Sciatic nerve (tissue), 2 donors: ENCODE measurements around the gene CCDC60. TPM values are rescaled to one million over a fixed set of nuclear protein-coding genes. Genes with fewer than 3 reads are reported as not detected.
A peak's percentile ranks its signal among the peaks of the same experiment; 100 is the strongest.

Experiments used
- ATAC-seq: fragments of 200-7000 bp; cut with Tn5 transposase; one replicate; pipeline ENCODE4 v1.9.1; 2020; ENCODE audit warnings: mild to moderate bottlenecking, moderate library complexity
- DNase-seq: peaks from one replicate; pipeline ENCODE4 v3.0.0-alpha.2; 2020; ENCODE audit warnings: low spot score
- intact Hi-C: fragments of 100-400 bp; cut with DNase I; formaldehyde crosslinking; loops from one replicate; pipeline ENCODE4 v1.14.2; 2022
- total RNA-seq: library from RNA; stranded (reverse); fragmentation: NEBNext Ultra II Directional; extraction: Animal tissue kit (Norgen Biotek cat#: 25700); gene quantifications from one replicate; pipeline ENCODE4 v1.2.1, GENCODE V29; 2021
- donor health status: DM: no; HTN: no; CAD: no.
- donor health status: DM: no; HTN: no; CAD: no.

CCDC60 gene
- total RNA-seq, 1 donor from 2014 or later: not detected

DNA sequence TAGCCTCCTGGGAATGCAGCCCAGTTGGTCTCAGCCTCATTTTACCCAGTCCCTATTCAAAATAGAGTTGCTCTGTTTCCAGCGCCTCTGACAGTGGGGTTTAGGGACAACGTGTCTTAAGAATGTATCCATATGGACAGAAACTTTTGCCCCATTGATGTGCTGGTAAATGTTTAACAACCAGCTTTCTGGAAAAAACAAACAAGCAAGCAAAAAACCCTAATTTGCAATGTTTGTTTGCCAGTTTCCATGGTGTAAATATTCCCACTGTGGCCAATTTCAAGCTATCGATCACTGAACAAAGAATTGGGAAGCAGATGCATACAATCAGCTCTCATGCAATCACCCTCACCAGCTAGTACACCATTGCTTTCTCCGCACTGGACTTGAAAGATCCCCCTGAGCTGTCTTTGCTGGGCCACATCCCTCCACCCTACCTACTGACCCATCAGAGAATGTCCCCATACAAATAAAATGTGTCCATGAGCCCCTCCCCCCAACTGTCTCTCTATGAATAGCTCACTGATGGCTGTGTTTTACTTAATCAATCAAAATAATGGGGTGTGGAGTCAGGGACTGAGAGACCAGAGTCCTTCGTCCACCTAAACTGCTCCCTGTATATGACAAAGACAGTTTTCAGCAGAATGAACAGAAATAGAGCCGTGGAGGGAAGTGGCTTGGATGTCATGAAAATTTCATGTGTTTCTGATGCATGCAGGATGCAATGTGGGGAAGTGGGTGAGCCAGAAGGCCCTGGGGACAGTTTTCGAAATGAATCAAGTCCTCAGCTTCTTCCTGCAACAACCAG, 40.8 kb downstream of the CCDC60 start:
- DNase-seq (no peak), ATAC-seq (peak; percentile 42)
- intact Hi-C loops: no loop called here

DNA sequence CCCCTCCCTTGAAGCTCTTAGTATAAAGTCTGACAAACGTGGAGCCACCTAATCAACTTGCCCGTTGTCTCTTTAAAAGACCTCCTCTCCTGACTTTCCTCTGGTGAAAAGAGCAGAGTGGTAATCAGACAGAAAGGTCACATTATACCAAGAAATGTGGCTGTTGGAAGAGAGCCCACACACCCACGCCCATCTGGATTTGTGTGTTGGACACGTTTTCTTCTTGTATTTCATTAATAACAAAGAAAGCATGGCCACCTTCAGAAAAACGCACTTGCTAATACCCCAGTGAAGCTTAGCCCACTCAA, 41.3 kb downstream of the CCDC60 start:
- intact Hi-C loops: no loop called here
- ATAC-seq (no peak), DNase-seq (no peak)

- intact Hi-C loops: no loop called here
- DNase-seq (no peak), ATAC-seq (no peak)
Measured at GRCh38 chr12:119378903-119379302, 44.4 kb downstream of the CCDC60 start.

GRCh38 chr12:119381471-119382235, 47.1 kb downstream of the CCDC60 start:
- DNase-seq: no peak
- no peak for ATAC-seq
- intact Hi-C loops: no loop called here

DNA sequence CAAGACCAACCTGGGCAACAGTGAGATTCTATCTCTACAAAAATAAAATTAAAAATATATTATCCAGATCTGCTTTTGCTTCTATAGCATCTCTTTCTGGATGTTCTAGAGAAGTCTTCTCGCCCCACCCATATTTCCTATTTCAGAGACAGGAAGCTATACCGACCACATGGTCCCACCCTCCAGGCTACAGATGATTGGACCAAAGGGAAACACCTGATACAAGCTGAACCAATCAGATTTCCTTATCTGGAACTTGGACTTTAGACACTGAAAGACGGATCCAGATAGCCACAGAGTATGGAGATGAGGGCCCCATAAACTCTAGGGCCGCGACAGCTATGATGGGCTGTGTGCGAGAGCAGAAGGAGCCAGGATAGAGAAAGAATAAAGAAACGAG, 48.7 kb downstream of the CCDC60 start:
- intact Hi-C loops: no loop called here
- DNase-seq: no peak
- ATAC-seq: no peak

DNA sequence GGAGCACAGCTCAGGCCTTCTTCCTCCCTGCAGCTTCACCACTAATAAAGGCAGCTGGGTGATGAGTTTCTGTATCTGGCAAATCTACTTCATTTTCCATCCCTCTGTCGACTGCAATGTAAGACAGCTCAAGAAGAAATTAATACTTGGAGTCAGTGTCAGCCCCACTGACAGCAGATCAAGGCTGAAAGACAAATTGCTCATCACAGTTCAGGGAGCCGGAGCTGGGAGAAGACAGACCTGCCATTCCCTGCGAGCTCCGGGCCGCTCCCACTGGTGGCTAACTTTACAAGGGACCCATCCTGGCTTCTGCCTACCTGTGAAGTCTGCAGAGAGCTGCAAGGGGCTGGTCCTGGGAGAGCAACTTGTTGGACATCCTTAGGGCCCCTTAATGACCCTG, 49.8 kb downstream of the CCDC60 start:
- intact Hi-C loops: no loop called here
- DNase-seq: no peak

GRCh38 chr12:119385659-119386058, 51.1 kb downstream of the CCDC60 start:
- ATAC-seq: no peak
- intact Hi-C loops: no loop called here

More for the DNA sequence above, 49.8 kb downstream of the CCDC60 start:
- ATAC-seq: no peak

GRCh38 chr12:119389687-119390086, 55.2 kb downstream of the CCDC60 start:
- DNase-seq (no peak), ATAC-seq (no peak)
- intact Hi-C loops: no loop called here

More at GRCh38 chr12:119385659-119386058, 51.1 kb downstream of the CCDC60 start:
- DNase-seq: no peak

GRCh38 chr12:119391673-119392072, 57.1 kb downstream of the CCDC60 start:
- DNase-seq (no peak), ATAC-seq (no peak)
- intact Hi-C loops: no loop called here

GRCh38 chr12:119393677-119394076, 59.1 kb downstream of the CCDC60 start:
- no peak for ATAC-seq
- intact Hi-C loops: no loop called here
- no peak for DNase-seq

DNA sequence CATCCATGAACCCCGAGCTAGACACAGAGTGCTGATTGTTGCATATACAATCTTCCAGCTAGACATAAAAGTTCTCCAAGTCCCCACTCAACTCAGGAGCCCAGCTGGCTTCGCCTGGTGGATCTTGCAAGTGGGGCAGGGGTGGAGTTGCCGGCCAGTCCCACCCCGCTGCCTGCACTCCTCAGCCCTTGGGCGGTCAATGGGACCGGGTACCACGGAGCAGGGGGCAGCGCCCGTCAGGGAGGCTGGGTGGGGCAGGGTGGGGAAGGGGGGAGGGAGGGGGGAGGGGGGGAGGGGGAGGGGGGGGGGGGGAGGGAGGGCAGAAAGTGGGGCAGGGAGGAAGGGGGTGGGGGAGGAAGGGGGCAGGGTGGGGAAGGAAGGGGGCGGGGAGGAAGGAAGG, 63.0 kb downstream of the CCDC60 start:
- DNase-seq (no peak), ATAC-seq (no peak)
- intact Hi-C loops: no loop called here

GRCh38 chr12:119398190-119398589, 63.7 kb downstream of the CCDC60 start:
- DNase-seq: no peak
- intact Hi-C loops: no loop called here
- no peak for ATAC-seq

- ATAC-seq: no peak
- intact Hi-C loops: no loop called here
- DNase-seq: no peak
Measured at GRCh38 chr12:119399301-119399700, 64.8 kb downstream of the CCDC60 start.

DNA sequence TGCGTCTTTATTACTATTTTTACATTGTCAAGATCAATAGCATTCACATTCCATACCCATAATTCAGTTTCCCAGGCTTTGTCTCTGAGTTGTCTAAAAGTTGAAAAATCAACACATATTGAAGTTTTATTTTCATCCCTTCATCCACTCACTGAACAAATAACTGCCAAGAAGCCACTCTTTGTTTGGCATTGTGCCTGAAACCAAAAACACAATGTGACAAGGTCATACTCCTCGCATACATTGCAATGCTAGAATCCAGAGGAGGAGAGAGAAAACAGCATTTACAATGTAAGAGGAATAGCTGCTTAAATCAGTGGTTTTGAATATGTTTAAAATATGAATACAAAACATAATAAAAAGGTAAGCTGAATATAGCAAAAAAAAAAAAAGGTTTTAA, 71.8 kb downstream of the CCDC60 start:
- intact Hi-C loops: no loop called here
- no peak for ATAC-seq

DNA sequence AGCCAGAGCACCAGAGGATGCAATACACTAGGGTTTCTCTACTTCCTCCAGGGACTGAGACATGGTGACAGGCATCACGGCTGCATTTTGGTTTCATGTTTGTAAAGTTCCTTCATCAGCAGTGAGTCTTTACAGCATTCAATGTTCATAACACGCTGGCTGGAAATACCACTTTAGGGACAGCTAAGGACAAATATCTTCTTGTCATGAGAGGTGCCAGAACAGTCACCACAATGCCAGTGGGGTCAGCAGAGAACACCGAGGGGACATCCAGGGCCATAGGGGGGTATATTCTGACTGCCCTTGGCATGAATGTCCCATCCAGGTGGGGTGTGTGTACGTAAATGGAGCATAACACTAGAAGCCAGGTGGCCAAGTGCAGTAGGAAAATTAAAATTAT, 72.3 kb downstream of the CCDC60 start:
- ATAC-seq (no peak), DNase-seq (no peak)
- intact Hi-C loops: no loop called here

More for the DNA sequence above, 71.8 kb downstream of the CCDC60 start:
- no peak for DNase-seq

DNA sequence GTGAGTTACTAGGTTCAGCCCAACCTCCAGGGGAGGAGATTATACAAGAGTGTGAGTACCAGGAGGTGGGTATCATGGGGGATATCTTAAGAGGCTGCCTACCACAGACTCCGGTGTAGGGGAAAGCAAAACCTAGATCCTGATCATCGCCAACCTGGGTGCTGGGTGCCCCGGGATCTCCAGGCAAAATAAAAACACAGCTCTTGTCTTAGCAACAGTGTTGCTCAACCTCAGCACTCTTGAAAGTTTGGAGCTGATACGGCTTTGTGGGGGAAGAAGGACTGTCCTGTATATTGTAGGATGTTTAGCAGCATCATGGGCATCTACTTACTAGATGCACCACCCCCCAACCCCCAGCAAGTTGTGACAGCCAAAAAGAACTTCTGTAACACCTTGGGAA, 74.5 kb downstream of the CCDC60 start:
- ATAC-seq: no peak
- intact Hi-C loops: no loop called here
- DNase-seq: no peak

- ATAC-seq: no peak
- intact Hi-C loops: no loop called here
Measured at GRCh38 chr12:119410396-119410795, 75.9 kb downstream of the CCDC60 start.

GRCh38 chr12:119412306-119412705, 77.8 kb downstream of the CCDC60 start:
- ATAC-seq: no peak
- intact Hi-C loops: no loop called here
- DNase-seq: no peak

More at GRCh38 chr12:119410396-119410795, 75.9 kb downstream of the CCDC60 start:
- no peak for DNase-seq

DNA sequence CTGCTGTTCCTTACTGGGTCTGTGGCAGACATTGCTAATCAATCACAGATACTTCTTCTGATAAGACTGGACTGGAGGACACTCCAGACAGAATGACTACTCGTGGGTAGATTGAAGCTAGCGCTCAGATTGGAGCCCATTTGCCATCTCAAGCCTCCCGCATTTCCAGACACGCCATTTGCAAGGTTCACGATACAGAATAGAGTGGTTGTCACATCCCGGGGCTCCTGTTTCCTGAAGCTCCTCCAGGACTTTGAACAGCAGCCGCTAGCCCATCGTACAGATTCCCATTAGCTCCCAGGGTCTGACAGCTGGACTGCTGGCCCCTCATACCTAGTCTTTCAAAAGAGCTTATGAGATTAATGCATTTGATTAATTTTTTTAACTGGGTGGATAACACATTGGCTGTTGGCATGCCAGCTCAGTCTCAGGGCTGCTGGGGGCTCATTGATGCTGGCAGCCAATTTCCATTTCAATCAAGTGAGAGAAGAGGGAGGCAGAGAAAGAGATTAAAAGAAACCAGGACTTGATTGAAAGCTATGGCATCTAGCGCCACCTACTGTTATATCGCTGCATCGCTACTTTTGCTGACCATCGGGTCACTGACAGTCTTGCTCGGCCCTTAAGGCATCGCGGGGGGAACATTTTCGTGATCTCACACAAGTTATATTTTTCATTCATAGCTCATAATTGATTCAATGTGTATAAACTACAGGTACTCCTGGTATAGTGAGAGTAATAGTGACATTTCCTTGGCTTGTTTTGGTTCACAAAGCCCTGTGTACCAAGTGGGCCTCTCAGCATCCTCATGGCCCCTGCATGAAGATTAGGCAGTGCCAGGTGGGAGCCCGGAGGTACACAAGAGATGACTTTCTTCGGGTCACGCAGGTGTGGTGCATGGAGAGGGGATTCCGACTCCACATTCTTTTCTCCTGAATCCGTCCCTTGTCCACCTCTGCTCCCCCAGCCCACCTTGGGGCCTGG, 78.6 kb downstream of the CCDC60 start:
- intact Hi-C loops: no loop called here
- peak; percentile 60 for ATAC-seq
- DNase-seq: peak; percentile 70
